ENCODE data around the gene PTPRA. TPM values are rescaled to one million over a fixed set of nuclear protein-coding genes. Genes with fewer than 3 reads are reported as not detected.

PTPRA gene
- total and polyA plus RNA-seq, 2 donors (not counting 1 experiment from before 2014, with no cell fraction given) = 32.1 to 64.2 TPM

- WGBS (ENCODE audit: insufficient coverage) = no CpG with 5 or more reads among the region's 2 CpGs
- H3K27ac ChIP-seq (ENCODE audit: low read length in 2 of 2) = no peak overlapping the region
- DNase-seq (no peak), ATAC-seq (ENCODE audit: low read depth) (no peak)
- H2AFZ ChIP-seq (ENCODE audit: insufficient read depth, low read depth, low read length, poor library complexity, severe bottlenecking) = no peak overlapping the region
- H3K4me2 ChIP-seq (replicated peaks; ENCODE audit: low read depth, low read length, poor library complexity, severe bottlenecking) = no peak overlapping the region
- Mint-ChIP-seq H3K9me3 (ENCODE audit: insufficient read depth) (no peaks in the 10 kb centered on the region), H3K4me3 (no peak overlapping the region), H3K4me1 (no peaks in the 10 kb centered on the region), H3K27me3 (no peaks in the 10 kb centered on the region), H3K27ac (no peak overlapping the region)
- intact Hi-C loops (cut with micrococcal nuclease) = no loop called here
- H3K9me3 ChIP-seq (ENCODE audit: control extremely low read depth in 1 of 3, control insufficient read depth in 2 of 3, insufficient read depth in 1 of 3, low read length in 2 of 3) = no peaks in the 10 kb centered on the region
- POLR2A ChIA-PET = no interaction called here
- H3K27me3 ChIP-seq (replicated peaks in 1 of 4; ENCODE audit: control extremely low read depth in 1 of 4, control insufficient read depth in 3 of 4, insufficient read depth in 4 of 4, low read length in 3 of 4) = no peaks in the 10 kb centered on the region
- TF ChIP-seq EZH2 (IDR thresholded peaks at IDR 0.05; ENCODE audit: borderline replicate concordance, insufficient read depth, low read depth, low read length, poor library complexity, severe bottlenecking) = no peak
- TF ChIP-seq, protein P1, sequence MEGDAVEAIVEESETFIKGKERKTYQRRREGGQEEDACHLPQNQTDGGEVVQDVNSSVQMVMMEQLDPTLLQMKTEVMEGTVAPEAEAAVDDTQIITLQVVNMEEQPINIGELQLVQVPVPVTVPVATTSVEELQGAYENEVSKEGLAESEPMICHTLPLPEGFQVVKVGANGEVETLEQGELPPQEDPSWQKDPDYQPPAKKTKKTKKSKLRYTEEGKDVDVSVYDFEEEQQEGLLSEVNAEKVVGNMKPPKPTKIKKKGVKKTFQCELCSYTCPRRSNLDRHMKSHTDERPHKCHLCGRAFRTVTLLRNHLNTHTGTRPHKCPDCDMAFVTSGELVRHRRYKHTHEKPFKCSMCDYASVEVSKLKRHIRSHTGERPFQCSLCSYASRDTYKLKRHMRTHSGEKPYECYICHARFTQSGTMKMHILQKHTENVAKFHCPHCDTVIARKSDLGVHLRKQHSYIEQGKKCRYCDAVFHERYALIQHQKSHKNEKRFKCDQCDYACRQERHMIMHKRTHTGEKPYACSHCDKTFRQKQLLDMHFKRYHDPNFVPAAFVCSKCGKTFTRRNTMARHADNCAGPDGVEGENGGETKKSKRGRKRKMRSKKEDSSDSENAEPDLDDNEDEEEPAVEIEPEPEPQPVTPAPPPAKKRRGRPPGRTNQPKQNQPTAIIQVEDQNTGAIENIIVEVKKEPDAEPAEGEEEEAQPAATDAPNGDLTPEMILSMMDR (IDR thresholded peaks at IDR 0.05) = no peak
- no peak overlapping the region for H3K4me3 ChIP-seq (ENCODE audit: control extremely low read depth in 1 of 5, extremely low read depth in 1 of 5, insufficient read depth in 1 of 5, low read depth in 2 of 5, low read length in 4 of 5)
- H3K79me2 ChIP-seq (ENCODE audit: control insufficient read depth, insufficient read depth, low read length) = no peaks in the 10 kb centered on the region
- no peaks in the 10 kb centered on the region for H4K20me1 ChIP-seq (ENCODE audit: control insufficient read depth, insufficient read depth, low read length, poor library complexity, severe bottlenecking)
- H3K4me1 ChIP-seq (ENCODE audit: control insufficient read depth in 2 of 2, insufficient read depth in 2 of 2, low read length in 2 of 2) = no peaks in the 10 kb centered on the region
- H3K36me3 ChIP-seq (replicated peaks in 1 of 2; ENCODE audit: control extremely low read depth in 1 of 2, control insufficient read depth in 1 of 2, extremely low read depth in 1 of 2, insufficient read depth in 2 of 2, low read length in 1 of 2) = peaks cover 4 to 34% of the 10 kb centered on the region in 2 experiments
- CTCF ChIA-PET = no interaction called here
- no peak overlapping the region for H3K9ac ChIP-seq (ENCODE audit: low read length)
These were observed 130.1 kb downstream of the PTPRA start for GRCh38 chr20:3003416-3003815.

GRCh38 chr20:3010985-3011723 lies 137.9 kb downstream of the PTPRA start:
- 56% methylated on average over 1 of the region's 1 CpG for WGBS (ENCODE audit: insufficient coverage)
- Mint-ChIP-seq H3K27me3 (no peaks in the 10 kb centered on the region), H3K4me3 (no peak overlapping the region), H3K4me1 (no peaks in the 10 kb centered on the region), H3K9me3 (ENCODE audit: insufficient read depth) (no peaks in the 10 kb centered on the region), H3K27ac (no peak overlapping the region)
- Histone ChIP-seq H3K4me2 (replicated peaks; ENCODE audit: low read depth, low read length, poor library complexity, severe bottlenecking) (no peak overlapping the region), H4K20me1 (ENCODE audit: control insufficient read depth, insufficient read depth, low read length, poor library complexity, severe bottlenecking) (no peaks in the 10 kb centered on the region), H3K4me1 (ENCODE audit: control insufficient read depth in 2 of 2, insufficient read depth in 2 of 2, low read length in 2 of 2) (no peaks in the 10 kb centered on the region), H3K27ac (ENCODE audit: low read length in 2 of 2) (no peak overlapping the region), H2AFZ (ENCODE audit: insufficient read depth, low read depth, low read length, poor library complexity, severe bottlenecking) (no peak overlapping the region), H3K27me3 (replicated peaks in 1 of 4; ENCODE audit: control extremely low read depth in 1 of 4, control insufficient read depth in 3 of 4, insufficient read depth in 4 of 4, low read length in 3 of 4) (no peaks in the 10 kb centered on the region), H3K9me3 (ENCODE audit: control extremely low read depth in 1 of 3, control insufficient read depth in 2 of 3, insufficient read depth in 1 of 3, low read length in 2 of 3) (no peaks in the 10 kb centered on the region), H3K36me3 (replicated peaks in 1 of 2; ENCODE audit: control extremely low read depth in 1 of 2, control insufficient read depth in 1 of 2, extremely low read depth in 1 of 2, insufficient read depth in 2 of 2, low read length in 1 of 2) (peaks cover 8 to 45% of the 10 kb centered on the region in 2 experiments), H3K79me2 (ENCODE audit: control insufficient read depth, insufficient read depth, low read length) (no peaks in the 10 kb centered on the region), H3K4me3 (ENCODE audit: control extremely low read depth in 1 of 5, extremely low read depth in 1 of 5, insufficient read depth in 1 of 5, low read depth in 2 of 5, low read length in 4 of 5) (no peak overlapping the region), H3K9ac (ENCODE audit: low read length) (no peak overlapping the region)
- ATAC-seq (ENCODE audit: low read depth) (no peak), DNase-seq (no peak)
- ChIA-PET POLR2A (no interaction called here), CTCF (interaction anchor here (1.1 kb wide), 1 partner anchor 10 kb away, joined by 3 read pairs; no protein-coding TSS in a partner anchor)
- intact Hi-C loops (cut with micrococcal nuclease) = no loop called here
- no peak for TF ChIP-seq EZH2 (IDR thresholded peaks at IDR 0.05; ENCODE audit: borderline replicate concordance, insufficient read depth, low read depth, low read length, poor library complexity, severe bottlenecking)
- TF ChIP-seq, protein P1 (IDR thresholded peaks at IDR 0.05) = no peak
